ENCODE measurements around the gene ACOXL. TPM values are rescaled to one million over a fixed set of nuclear protein-coding genes. Genes with fewer than 3 reads are reported as not detected.
A peak's percentile ranks its signal among the peaks of the same experiment; 100 is the strongest.

The ACOXL gene
- total and polyA plus RNA-seq, 2 of the 8 experiments (the other 6 are each of a cell fraction or from before 2014, with no cell fraction given) = 11.4 to 20.6 TPM

DNA sequence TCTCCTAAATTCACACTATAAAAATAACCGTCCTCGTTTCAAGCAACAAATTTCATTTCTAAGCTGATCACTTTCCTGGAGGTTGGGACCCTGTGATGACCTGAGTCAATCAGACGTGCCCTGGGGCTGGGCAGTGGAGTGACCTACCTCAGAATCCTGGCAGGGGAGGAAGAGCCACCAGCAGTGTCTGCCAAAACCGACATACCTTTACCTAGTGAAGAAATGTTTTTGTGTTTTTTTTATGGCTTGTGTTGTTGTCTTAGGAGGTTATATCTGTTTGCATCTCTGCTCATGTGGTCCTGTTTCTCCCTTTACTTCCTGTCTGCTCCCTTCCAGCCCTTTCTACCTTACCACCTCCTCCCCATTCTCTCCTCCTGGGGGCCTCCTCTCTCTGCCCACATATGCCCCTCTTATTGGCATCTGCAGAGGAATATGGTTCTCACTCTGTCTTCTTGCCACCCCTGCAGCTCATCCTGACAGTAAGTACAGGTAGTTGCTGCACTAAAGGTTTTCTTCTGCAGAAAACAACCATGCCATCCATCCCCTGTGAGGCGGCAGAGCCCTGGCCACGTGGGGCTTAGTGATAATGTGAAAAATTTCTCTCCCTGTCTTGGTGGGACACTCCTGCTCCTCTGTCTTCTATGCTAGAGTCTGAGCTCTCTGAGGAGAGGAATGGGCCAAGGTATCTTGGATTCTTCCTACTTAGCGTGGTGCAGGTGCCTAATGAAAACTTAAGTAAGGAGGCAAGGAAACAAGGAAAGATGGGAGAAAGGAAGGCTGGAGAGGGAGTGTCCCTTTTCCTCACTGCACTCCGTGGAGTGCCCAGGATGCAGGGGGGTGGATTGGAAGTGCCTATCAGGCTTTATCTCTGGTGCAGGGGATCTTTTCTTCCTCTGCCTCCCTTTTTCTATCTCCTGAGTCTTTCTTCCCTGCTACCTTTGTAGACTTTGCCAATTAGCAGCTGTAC lies 15.4 kb downstream of the ACOXL start:
- no peak for TF ChIP-seq NANOG (IDR thresholded peaks at IDR 0.05; ENCODE audit: insufficient read depth, low read depth, low read length, poor library complexity, severe bottlenecking)
- peaks cover 0 to 4% (median 0%) of the 10 kb centered on the region in 4 experiments; a peak in 2 of 8 replicates for H3K36me3 ChIP-seq (ENCODE audit: control insufficient read depth in 2 of 4, insufficient read depth in 4 of 4, low read length in 3 of 4)
- no peak overlapping the region for H3K9ac ChIP-seq (replicated peaks in 1 of 4; ENCODE audit: extremely low read depth in 1 of 4, low read depth in 3 of 4, low read length in 3 of 4)
- no peaks in the 10 kb centered on the region for H3K9me3 ChIP-seq (ENCODE audit: insufficient read depth in 2 of 2, low read depth in 1 of 2, low read length in 1 of 2)
- H3K4me3 ChIP-seq (ENCODE audit: extremely low read depth in 1 of 4, insufficient read depth in 2 of 4, low read depth in 3 of 4, low read length in 4 of 4) = no peak overlapping the region
- no peak overlapping the region for H2AK5ac ChIP-seq (ENCODE audit: low read depth, low read length)
- H2BK20ac ChIP-seq (ENCODE audit: low read length) = 0 out of 2 replicates have a peak overlapping the region, but pooled peaks have one; percentile 52
- no peak overlapping the region for H3K18ac ChIP-seq (ENCODE audit: extremely low read depth, low read length)
- H3K56ac ChIP-seq (replicated peaks; ENCODE audit: insufficient read length, low read depth, low read length) = no peak overlapping the region
- H3K79me2 ChIP-seq (ENCODE audit: control insufficient read depth in 1 of 2, insufficient read depth in 2 of 2, low read length in 2 of 2) = peaks cover 3 to 75% of the 10 kb centered on the region in 2 experiments; a peak in 3 of 4 replicates
- no peaks in the 10 kb centered on the region for H3K27me3 ChIP-seq (replicated peaks in 1 of 4; ENCODE audit: control insufficient read depth in 3 of 4, extremely low read depth in 1 of 4, insufficient read depth in 3 of 4, low read length in 3 of 4)
- H3K4me2 ChIP-seq (ENCODE audit: insufficient read depth in 1 of 2, low read depth in 2 of 2, low read length in 2 of 2) = peak overlapping the region; percentile 2 to 18; a peak in 1 of 4 replicates
- no peak overlapping the region for H2BK120ac ChIP-seq (replicated peaks; ENCODE audit: low read depth, low read length)
- H4K5ac ChIP-seq (ENCODE audit: insufficient read length, low read depth, low read length) = no peak overlapping the region
- H2AFZ ChIP-seq (ENCODE audit: low read length) = no peak overlapping the region
- H2BK15ac ChIP-seq (ENCODE audit: low read length) = no peak overlapping the region; the same call in 1 of the 2 replicates
- H3K27ac ChIP-seq (ENCODE audit: low read depth, low read length) = no peak overlapping the region
- no peak overlapping the region for H3K23ac ChIP-seq (ENCODE audit: insufficient read length)
- no peak overlapping the region for H4K8ac ChIP-seq (ENCODE audit: extremely low read depth, insufficient read depth, low read length)
- peaks cover 0 to 2% of the 10 kb centered on the region in 2 experiments for H4K20me1 ChIP-seq (replicated peaks in 1 of 2; ENCODE audit: control insufficient read depth in 1 of 2, insufficient read depth in 2 of 2, low read length in 2 of 2)
- H3K23me2 ChIP-seq (ENCODE audit: low read depth, low read length) = no peaks in the 10 kb centered on the region; the same call in 1 of the 2 replicates
- ChIA-PET POLR2A (ENCODE audit: partially characterized antibody) (interaction anchor here (0.5 to 1.2 kb wide), 5 partner anchors 10 to 110 kb away, joined by 3 to 4 read pairs (median 3); no protein-coding TSS in a partner anchor), CTCF (ENCODE audit: partially characterized antibody) (interaction anchor here (1.0 to 1.6 kb wide), 3 partner anchors 12 to 69 kb away, joined by 3 read pairs; no protein-coding TSS in a partner anchor)
- WGBS, 2 experiments (ENCODE audit: extremely low coverage in 1 of 2, insufficient coverage in 1 of 2, insufficient read length in 1 of 2, insufficient replicate concordance in 2 of 2, low coverage in 1 of 2, low lambda C conversion rate in 2 of 2, missing lambda C conversion rate in 1 of 2) = 79% methylated on average over 8 of the region's 8 CpGs; no CpG with 5 or more reads in 1 of the 2 experiments
- no peak overlapping the region; the same call in 1 of the 2 replicates for H2BK12ac ChIP-seq (ENCODE audit: low read depth, low read length)
- H3K4ac ChIP-seq (replicated peaks; ENCODE audit: insufficient read length, low read depth, low read length) = no peak overlapping the region
- peak; percentile 39 for FAIRE-seq
- peaks cover 12 to 27% (median 23%) of the 10 kb centered on the region in 4 experiments for H3K4me1 ChIP-seq (replicated peaks in 1 of 4; ENCODE audit: control insufficient read depth in 3 of 4, insufficient read depth in 4 of 4, low read length in 3 of 4)
- no peak overlapping the region for H4K91ac ChIP-seq (replicated peaks; ENCODE audit: insufficient read length, low read length)
- H3K79me1 ChIP-seq (ENCODE audit: low read depth, low read length) = peaks cover 5% of the 10 kb centered on the region
- no peak overlapping the region for H3K14ac ChIP-seq (ENCODE audit: insufficient read length)
- DNase-seq (ENCODE audit: low read depth in 1 of 2, low spot score in 2 of 2) = no peak
- H2BK5ac ChIP-seq (ENCODE audit: low read depth, low read length) = no peak overlapping the region
